Renal cortex interstitium (tissue), 11 donors: ENCODE data around the gene KCNAB2. TPM values are rescaled to one million over a fixed set of nuclear protein-coding genes. Genes with fewer than 3 reads are reported as not detected.
A peak's percentile ranks its signal among the peaks of the same experiment; 100 is the strongest.

Experiments used
- DNase-seq, 11 donors: peaks; one replicate each; pipeline ENCODE4 v3.0.0-alpha.2; 2013; ENCODE audit warnings: low read depth in 9 of 11, low spot score in 4 of 11; ENCODE audit errors: extremely low read depth in 1 of 11
- polyA plus RNA-seq, 3 donors: library from polyadenylated mRNA; unstranded; fragments of 120-200 nt; gene quantifications; one replicate each; pipeline ENCODE4 v1.2.1, GENCODE V29; 2013; ENCODE audit not compliant: insufficient read length in 3 of 3

Gene KCNAB2
- polyA plus RNA-seq, 3 donors: 2.8 to 5.9 (median 4.9) TPM

DNA sequence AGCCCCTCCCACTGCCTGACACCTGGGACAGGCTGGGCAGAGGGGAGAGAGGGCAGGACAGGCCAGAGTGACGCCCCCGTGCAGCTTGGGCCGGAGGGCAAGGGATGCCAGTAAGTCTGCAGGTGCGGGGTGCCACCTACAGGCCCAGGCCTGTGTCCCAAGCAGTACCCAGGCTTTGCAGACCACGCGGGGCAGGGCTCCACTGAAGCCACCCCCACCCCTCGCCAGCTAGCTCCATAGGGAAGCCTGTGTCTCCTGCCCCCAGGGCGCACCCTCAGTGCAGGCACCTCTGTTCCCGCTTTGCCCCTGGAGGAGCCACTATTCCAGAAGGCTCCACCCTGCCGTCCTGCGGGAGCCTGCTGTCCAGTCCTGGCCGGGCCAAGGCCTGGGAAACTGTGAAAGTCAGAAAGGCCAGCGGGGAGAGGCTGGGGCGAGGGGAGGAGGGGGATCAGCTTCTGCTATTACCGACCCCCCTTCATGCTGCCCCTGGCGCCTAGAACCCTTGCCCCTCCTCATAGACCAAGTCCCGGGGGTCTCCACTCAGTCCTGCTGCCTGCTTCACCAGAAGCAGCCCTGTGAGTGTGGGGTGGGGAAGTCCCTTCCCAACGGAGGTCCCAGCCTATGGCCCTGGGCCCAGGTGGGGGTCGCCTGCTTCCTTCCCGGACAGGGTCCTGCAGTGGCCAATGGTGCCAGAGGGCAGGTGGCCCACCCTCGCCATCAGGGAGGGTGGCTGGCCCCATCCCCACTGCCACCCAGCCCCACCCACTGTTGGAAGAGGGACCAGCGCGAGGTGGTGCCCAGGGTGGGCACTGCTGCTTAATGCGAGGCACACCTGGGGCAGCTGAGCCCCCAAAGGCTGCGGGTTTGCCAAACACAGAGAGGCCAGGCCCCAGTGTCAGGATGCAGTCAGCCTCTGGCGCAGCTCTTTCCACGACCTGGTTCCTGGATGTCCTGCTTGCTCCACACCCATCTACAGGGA, 54.4 kb downstream of the KCNAB2 start:
- no peak for DNase-seq

DNA sequence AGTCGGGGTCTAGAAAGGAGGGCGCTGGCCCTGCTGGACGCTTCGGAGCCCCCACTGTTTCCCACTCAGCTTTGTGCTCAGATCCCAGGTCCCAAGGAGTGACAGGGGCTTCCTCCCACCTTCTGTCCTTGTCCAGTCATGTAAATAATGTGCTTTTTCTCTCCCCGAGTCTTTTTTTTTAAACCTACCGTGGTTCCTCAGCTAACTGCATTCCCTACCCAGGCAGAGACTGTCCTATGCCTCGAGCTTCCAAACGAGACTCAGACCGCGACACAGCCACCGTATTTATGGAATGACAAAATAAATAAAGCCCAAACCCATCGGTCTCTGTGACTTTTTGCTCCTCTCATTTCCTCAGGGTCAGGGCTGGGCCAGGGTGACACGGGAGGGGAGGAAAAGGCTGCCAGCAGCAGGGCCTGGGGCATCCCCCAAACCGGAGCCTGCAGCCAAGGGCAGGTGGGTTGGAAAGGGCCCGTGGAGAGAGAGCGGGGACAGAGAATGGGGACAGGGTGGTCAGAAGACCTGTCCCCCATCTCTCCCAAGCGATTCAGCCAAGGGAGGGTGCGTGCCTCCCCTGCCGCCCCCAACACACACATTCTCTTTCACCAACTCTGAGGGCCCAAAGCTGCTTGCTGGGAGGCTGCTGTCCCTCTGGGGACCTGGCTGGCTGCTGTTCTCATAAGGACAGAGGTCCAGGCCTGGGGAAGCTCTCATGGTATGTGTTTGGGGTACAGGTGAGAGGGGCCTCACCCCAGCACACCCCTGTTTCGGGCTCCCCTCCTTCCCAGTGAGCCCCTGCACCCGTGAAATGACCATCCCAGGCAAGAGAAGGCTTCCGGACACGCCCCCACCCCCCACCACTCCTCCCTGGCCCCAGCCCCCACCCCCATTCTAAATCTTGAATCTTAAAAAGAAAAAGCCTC, 55.4 kb downstream of the KCNAB2 start:
- DNase-seq: no peak

- DNase-seq: no peak
These were observed 56.3 kb downstream of the KCNAB2 start for GRCh38 chr1:6101826-6102531.

- no peak for DNase-seq
These were observed 56.8 kb downstream of the KCNAB2 start for GRCh38 chr1:6102532-6102845.

GRCh38 chr1:6103111-6103853, 57.6 kb downstream of the KCNAB2 start:
- DNase-seq: no peak

GRCh38 chr1:6103854-6104530, 58.3 kb downstream of the KCNAB2 start:
- DNase-seq: no peak

- DNase-seq: no peak
These were observed 58.9 kb downstream of the KCNAB2 start for GRCh38 chr1:6104631-6105030.

DNA sequence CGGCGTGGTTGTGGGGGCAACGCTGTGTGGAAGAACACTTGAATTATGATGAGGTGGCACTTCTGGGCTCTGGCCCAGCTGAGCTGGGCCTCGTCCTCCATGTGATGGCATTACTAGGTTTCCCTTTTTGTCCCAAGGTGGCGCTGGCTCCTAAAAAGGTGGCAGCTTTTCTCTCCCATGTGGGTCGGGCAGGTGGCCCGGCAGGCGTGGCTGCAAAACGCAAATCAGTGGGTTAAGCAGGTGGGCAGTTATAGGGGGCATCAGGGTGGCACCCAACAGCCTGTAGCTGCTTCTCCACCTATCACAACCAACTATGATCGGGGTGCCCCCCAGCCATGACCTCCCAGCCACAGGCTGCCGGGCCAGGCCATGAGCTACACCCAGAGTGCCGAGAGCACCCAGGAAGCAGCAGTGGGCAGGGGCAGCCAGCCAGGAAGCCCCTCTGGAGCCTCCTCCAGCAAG, 59.6 kb downstream of the KCNAB2 start:
- DNase-seq: no peak

DNA sequence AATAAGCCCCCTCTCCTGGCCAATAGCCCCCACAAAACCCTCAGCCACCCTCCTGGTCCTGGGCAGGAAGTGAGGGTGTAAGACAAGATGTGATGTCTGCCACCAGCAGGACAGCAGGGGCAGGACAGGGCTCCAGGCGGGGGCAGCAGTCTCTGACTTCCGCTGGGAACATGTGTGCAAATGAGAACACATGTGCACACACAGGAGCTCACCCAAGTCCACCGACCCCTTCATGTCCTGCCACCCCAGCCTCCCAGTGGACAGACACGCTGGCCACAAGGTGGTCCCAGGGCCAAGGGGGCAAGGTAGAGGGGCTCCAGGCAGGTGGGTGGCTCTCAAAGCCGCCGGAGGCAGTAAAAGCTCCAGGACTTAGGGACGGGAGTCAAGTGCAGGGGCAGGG, 60.1 kb downstream of the KCNAB2 start:
- DNase-seq: no peak

DNA sequence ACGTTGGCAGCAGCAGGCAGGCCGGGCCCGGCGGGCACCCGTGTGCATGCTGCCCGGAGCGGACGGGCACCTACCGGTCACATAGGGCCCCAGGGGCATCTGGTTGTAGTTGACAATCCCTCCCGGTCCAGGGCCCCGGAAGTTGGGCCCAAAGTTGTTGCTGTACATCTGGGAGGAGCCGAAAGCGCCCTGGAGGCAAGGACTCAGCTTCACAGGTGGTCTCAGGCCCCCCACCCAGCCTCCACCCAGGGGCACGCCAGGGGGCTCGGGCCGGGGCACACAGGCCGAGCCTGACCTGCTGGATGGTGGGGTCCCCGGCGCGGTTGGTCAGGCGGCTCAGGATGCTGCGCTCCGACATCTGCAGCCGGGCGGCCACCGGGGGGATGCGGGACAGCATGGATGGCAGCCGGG, 60.6 kb downstream of the KCNAB2 start:
- DNase-seq: no peak

GRCh38 chr1:6106977-6107376, 61.3 kb downstream of the KCNAB2 start:
- DNase-seq: no peak

- DNase-seq: no peak
These were observed 62.0 kb downstream of the KCNAB2 start for GRCh38 chr1:6107409-6108356.

DNA sequence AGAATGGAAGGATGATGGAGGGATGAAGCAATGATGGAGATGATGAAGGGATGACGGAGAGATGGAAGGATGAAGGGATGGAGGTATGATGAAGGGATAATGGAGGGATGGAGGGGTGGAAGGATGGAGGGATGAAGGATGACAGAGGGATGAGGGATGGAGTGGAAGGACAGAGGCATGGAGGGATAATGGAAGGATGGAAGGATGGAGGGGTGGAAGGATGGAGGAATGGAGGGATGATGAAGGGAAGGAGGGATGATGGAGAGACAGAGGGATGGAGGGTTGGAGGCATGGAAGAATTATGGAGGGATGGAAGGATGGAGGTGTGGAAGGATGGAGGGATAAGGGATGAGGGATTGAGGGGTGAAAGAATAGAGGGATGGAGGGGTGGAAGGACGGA, 62.8 kb downstream of the KCNAB2 start:
- DNase-seq: no peak

DNA sequence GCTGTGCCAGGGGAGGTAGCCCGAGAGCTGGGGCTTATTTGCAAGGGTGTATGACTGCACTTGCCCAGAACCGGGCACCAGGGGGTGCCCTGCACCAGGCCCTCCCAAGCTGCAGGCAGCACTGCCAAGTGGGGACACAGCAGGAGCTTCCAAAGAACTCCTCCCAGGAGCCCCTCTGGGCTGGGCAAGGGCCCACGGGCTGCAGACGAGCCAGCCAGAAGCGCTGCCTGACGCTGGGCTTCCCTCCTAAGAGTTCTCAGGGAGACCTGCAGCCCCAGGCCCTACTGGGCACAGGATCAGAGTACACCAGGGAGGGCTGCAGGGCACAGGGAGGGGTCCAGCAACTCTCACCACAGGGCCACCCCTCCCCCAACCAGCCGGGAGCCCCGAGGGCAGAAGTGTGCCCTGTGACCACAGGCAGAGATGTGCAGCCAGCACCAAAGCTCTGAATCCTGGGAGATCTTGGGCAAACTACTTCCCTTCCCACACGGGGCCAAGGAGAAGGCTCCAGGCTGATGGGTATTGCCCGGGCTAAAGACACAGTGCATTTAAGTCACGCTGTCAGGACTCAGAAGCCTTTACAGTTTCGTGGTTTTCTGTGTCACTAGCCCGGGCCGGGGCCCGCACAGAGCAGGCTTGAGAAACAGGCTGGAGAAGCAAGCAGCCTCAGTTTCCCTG, 63.4 kb downstream of the KCNAB2 start:
- peak in 3 of 11 donors; percentile 6 to 12 (median 9) for DNase-seq

- DNase-seq: no peak
These were observed 64.0 kb downstream of the KCNAB2 start for GRCh38 chr1:6109688-6110087.

- no peak for DNase-seq
These were observed 64.6 kb downstream of the KCNAB2 start for GRCh38 chr1:6110326-6110725.
